ENCODE measurements around the gene NLGN1. TPM values are rescaled to one million over a fixed set of nuclear protein-coding genes. Genes with fewer than 3 reads are reported as not detected.
A peak's percentile ranks its signal among the peaks of the same experiment; 100 is the strongest.

The NLGN1 gene
- total RNA-seq, 1 donor from 2014 or later: 34.8 TPM

DNA sequence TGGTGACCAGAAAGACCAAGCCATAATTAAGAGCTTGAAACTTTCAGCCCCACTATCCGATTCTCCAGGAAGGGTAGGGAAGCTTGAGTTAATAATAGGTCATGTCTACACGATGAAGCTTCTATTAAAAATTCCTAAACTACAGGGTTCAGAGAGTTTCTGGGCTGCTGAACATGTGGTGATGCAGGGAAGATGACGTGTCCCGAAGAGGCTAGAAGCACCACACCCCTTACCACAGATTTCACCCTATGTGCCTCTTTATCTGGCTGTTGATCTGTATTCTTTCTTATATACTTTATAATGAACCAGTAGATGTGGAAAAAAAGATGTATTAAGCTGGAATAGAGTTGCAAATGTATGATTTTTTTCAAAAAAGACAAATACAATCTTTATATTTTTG lies 473.4 kb downstream of the NLGN1 start:
- no peak for TF ChIP-seq EZH2 (IDR thresholded peaks at IDR 0.05)
- no peak for TF ChIP-seq EZH2phosphoT487 (IDR thresholded peaks at IDR 0.05)
- TF ChIP-seq, protein P1, sequence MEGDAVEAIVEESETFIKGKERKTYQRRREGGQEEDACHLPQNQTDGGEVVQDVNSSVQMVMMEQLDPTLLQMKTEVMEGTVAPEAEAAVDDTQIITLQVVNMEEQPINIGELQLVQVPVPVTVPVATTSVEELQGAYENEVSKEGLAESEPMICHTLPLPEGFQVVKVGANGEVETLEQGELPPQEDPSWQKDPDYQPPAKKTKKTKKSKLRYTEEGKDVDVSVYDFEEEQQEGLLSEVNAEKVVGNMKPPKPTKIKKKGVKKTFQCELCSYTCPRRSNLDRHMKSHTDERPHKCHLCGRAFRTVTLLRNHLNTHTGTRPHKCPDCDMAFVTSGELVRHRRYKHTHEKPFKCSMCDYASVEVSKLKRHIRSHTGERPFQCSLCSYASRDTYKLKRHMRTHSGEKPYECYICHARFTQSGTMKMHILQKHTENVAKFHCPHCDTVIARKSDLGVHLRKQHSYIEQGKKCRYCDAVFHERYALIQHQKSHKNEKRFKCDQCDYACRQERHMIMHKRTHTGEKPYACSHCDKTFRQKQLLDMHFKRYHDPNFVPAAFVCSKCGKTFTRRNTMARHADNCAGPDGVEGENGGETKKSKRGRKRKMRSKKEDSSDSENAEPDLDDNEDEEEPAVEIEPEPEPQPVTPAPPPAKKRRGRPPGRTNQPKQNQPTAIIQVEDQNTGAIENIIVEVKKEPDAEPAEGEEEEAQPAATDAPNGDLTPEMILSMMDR (IDR thresholded peaks at IDR 0.05): no peak
- Histone ChIP-seq H3K27me3 (no peaks in the 10 kb centered on the region), H3K4me1 (peaks cover 2% of the 10 kb centered on the region), H3K36me3 (no peaks in the 10 kb centered on the region), H3F3A (ENCODE audit: low read depth) (no peaks in the 10 kb centered on the region), H3K9me3 (ENCODE audit: low read depth) (no peaks in the 10 kb centered on the region), H2AFZ (replicated peaks) (no peak overlapping the region), H3K79me2 (ENCODE audit: low read depth) (no peaks in the 10 kb centered on the region), H3K27ac (no peak overlapping the region), H3K4me3 (no peak overlapping the region), H3K4me2 (no peak overlapping the region), H4K20me1 (ENCODE audit: low read depth) (peaks cover 1% of the 10 kb centered on the region), H3K9ac (no peak overlapping the region)
- H3K4me3 Mint-ChIP-seq: no peak overlapping the region
- peaks cover 3% of the 10 kb centered on the region for H3K9me3 Mint-ChIP-seq
- peaks cover 2% of the 10 kb centered on the region for H3K27me3 Mint-ChIP-seq (ENCODE audit: insufficient read depth, low read depth)
- peaks cover 2% of the 10 kb centered on the region for H3K36me3 Mint-ChIP-seq
- no peak overlapping the region for H3K27ac Mint-ChIP-seq
- H3K4me1 Mint-ChIP-seq: peaks cover 3% of the 10 kb centered on the region
- DNase-seq (ENCODE audit: low spot score): no peak

DNA sequence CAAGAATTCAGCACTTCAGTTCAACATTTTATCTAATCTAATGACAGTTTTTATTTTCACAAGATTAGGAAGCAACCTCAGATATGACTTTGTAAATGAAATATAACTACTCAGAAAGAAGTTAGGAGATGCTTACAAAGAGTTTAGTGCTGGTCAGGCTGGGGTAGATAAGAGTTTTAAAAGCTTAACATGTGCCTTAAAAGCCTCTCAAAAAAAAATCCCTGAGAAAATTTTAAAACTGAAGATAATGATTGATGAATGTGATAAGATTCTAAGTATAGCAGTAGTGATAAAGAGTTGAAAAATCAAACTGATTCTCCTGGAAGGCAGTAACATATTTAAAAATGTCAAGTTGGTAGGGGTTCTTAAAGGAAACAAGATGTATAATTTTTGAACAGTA lies 478.2 kb downstream of the NLGN1 start:
- Mint-ChIP-seq H3K4me3 (no peak overlapping the region), H3K36me3 (peaks cover 2% of the 10 kb centered on the region), H3K4me1 (peaks cover 3% of the 10 kb centered on the region), H3K27me3 (ENCODE audit: insufficient read depth, low read depth) (peaks cover 2% of the 10 kb centered on the region), H3K27ac (no peak overlapping the region), H3K9me3 (peaks cover 5% of the 10 kb centered on the region)
- TF ChIP-seq EZH2phosphoT487 (IDR thresholded peaks at IDR 0.05) (no peak), EZH2 (IDR thresholded peaks at IDR 0.05) (no peak)
- TF ChIP-seq, protein P1 (IDR thresholded peaks at IDR 0.05): no peak
- no peaks in the 10 kb centered on the region for H3F3A ChIP-seq (ENCODE audit: low read depth)
- no peaks in the 10 kb centered on the region for H3K4me1 ChIP-seq
- H4K20me1 ChIP-seq (ENCODE audit: low read depth): no peaks in the 10 kb centered on the region
- DNase-seq (ENCODE audit: low spot score): no peak
- H3K9me3 ChIP-seq (ENCODE audit: low read depth): no peaks in the 10 kb centered on the region
- H3K4me3 ChIP-seq: no peak overlapping the region
- no peaks in the 10 kb centered on the region for H3K27me3 ChIP-seq
- no peak overlapping the region for H3K4me2 ChIP-seq
- no peak overlapping the region for H3K27ac ChIP-seq
- no peaks in the 10 kb centered on the region for H3K36me3 ChIP-seq
- H2AFZ ChIP-seq (replicated peaks): no peak overlapping the region
- no peak overlapping the region for H3K9ac ChIP-seq
- H3K79me2 ChIP-seq (ENCODE audit: low read depth): no peaks in the 10 kb centered on the region

DNA sequence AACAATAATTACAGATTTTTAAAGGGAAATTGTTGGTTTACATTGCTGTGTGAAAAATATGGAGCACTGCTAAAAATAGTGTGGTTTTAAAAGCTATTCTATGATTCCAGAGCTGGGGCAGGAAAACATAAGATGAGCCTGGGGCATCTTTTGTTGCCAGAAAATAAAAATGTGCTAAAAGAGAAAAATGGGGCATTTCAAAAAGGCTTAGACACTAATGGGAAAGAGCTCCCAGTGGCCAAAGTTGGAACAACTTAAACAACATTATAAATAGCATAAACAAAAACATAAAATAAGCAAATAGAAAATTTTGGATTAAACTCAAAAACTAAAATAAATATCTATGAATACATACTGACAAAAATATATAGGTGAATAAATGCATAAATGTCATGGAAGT lies 478.9 kb downstream of the NLGN1 start:
- H3K4me1 Mint-ChIP-seq: peaks cover 3% of the 10 kb centered on the region
- H3K4me3 Mint-ChIP-seq: no peak overlapping the region
- H3K27ac Mint-ChIP-seq: no peak overlapping the region
- Histone ChIP-seq H2AFZ (replicated peaks) (no peak overlapping the region), H3K79me2 (ENCODE audit: low read depth) (no peaks in the 10 kb centered on the region), H3K27me3 (no peaks in the 10 kb centered on the region), H3K4me3 (no peak overlapping the region), H4K20me1 (ENCODE audit: low read depth) (no peaks in the 10 kb centered on the region), H3K9me3 (ENCODE audit: low read depth) (no peaks in the 10 kb centered on the region), H3K4me2 (no peak overlapping the region), H3K4me1 (no peaks in the 10 kb centered on the region), H3F3A (ENCODE audit: low read depth) (no peaks in the 10 kb centered on the region), H3K27ac (no peak overlapping the region), H3K9ac (no peak overlapping the region), H3K36me3 (no peaks in the 10 kb centered on the region)
- H3K9me3 Mint-ChIP-seq: peaks cover 5% of the 10 kb centered on the region
- no peak for DNase-seq (ENCODE audit: low spot score)
- peaks cover 2% of the 10 kb centered on the region for H3K27me3 Mint-ChIP-seq (ENCODE audit: insufficient read depth, low read depth)
- TF ChIP-seq, protein P1 (IDR thresholded peaks at IDR 0.05): peak; percentile 40
- no peak for TF ChIP-seq EZH2phosphoT487 (IDR thresholded peaks at IDR 0.05)
- H3K36me3 Mint-ChIP-seq: peaks cover 2% of the 10 kb centered on the region
